Ecto neural progenitor cell (in vitro differentiated cells): ENCODE results near the gene SLC46A1.

Experiments
- DNase-seq: peaks from one replicate; pipeline ENCODE4 v3.0.0-alpha.2; 2018; ENCODE audit warnings: low spot score

Gene SLC46A1

DNA sequence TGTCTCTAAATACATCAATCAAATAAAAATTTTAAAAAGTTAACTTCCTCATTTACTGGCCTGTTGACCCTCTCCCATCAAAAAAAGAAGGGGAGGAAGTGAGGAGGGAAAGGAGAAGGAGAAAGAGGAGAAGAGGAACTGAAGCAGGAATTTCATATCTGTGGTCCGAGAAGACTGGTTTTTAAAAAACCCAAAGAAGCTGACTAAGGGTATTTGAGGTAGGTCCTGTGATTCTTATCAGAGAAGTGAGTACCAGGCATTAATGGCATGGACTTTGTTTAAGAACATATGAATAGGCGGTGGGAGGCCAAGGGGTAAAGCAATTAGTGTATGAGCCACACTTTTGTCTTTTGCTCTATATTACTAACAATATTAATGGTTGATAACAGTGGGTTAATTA lies 2.0 kb downstream of the SLC46A1 start:
- no peak for DNase-seq

DNA sequence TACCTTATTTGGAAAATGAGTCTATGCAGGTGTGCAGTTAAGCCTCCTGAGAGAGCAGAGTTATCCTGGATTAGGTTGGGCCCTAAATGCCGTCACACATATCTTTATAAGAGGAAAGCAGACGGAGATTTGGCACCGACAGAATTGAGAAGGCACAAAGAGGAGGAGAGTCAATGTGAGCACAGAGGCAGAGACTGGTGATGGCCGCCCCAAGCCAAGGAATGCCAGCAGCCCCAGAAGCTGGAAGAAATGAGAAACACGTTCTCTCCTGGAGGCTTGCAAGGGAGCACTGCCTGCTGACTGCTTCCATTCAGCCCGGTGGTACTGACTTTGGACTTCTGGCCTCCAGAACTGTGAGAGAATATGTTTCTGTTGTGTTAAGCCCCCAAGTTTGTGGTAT lies 3.2 kb downstream of the SLC46A1 start:
- DNase-seq: no peak

DNA sequence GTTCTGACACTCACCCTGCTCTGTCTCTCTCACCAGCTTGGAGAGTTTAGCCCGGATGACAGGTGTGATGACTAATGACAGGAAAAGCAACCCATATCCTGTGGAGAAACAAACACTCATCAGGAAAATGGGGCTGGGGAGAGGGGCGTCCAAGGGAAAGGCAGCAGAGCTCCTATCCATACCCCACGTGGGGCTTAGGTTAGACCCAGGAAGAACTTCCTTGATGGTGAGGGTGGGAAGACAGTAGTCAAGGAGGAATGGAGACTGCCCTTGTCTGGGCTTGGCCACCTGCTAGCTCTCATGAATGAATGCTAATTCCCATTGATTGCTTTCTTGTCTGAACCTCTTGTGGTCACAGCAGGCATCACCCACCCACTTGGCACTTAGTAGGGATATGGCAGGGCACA lies 3.8 kb downstream of the SLC46A1 start:
- DNase-seq: no peak

GRCh38 chr17:28399808-28400207 lies 6.2 kb downstream of the SLC46A1 start:
- no peak for DNase-seq

DNA sequence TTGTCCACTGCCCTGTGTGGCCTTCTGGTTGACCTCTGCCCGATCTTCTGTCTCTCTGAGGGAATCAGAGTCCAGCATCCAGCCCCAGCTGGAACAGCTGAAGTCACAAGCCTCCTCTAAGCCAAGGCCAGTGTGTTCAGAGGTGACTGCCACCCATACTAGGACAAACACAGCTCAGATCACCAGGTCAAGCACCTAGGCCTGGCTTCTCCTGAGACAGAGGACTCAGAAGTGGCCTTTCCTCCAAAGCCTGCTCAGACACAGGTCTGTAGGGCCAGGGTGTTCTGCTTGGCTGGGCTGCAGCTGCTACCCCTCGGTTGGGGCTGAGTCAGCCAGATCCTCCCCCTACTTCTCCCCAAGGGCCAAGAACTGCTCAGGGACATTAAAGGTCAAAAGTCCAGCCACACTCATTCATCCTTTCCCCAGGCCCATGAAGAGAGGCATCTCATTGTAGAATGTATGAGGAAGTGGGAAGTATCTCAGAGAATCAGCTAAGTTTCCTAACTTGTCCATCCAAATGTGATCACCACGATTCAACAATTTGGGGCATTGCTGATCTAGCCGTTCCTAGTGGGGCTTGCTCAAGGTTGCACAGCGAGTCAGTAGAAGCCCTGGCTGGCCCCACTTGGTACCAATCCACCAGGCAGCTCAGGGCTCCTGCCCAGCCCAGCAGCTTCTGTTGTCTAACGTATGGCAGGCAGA lies 7.6 kb downstream of the SLC46A1 start:
- DNase-seq: no peak

- DNase-seq: no peak
These were observed 8.2 kb downstream of the SLC46A1 start for GRCh38 chr17:28397687-28398279.

DNA sequence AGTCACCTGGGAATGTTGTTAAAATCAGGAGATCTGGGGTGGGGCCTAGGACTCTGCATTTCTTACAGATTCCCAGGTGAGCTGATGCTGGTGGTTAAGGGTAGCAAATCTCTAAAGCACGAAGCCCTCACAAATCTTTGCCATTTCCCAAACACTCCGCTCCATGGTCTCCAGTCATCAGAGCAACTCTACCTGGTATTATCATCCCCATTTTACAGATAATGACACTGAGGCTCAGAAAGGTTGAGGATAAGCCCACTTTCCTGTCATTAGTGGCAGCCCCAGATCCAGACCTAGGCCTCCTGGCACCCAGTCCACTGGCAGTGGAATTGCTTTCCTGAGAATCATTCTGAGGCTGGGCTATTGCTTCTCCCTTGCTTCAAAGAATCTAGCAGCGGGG lies 8.7 kb downstream of the SLC46A1 start:
- no peak for DNase-seq

DNA sequence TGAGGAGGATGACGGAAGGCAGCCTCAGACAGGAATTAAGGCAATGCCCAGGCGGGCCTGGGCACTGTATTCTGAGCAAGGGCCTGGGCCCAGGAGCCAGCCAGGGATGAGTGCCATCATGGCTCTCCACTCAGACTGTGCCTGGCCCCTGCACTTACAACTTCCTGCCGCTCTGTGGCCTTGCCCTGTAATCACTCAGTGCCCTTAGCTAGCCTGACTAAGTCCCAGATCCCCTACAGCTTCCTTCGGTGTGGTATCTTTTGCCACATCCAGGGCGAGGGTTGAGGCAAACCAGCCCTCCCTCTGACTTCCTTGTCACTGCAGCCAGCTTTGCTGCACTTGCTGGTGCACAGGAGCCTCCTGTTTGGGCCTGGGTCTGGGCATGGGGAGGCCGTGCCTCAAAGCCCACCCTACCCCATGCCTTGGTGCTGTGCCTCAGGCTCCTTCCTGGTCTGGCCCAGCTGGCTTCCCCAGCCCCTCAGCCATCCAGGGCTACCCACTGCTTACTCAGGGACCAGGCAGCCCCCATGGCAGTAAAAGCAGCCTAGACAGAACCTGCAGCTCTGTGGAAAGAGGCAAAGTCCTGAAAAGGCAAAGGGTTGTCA lies 9.3 kb downstream of the SLC46A1 start:
- DNase-seq: no peak

GRCh38 chr17:28395968-28396367 lies 10.0 kb downstream of the SLC46A1 start:
- DNase-seq: no peak

DNA sequence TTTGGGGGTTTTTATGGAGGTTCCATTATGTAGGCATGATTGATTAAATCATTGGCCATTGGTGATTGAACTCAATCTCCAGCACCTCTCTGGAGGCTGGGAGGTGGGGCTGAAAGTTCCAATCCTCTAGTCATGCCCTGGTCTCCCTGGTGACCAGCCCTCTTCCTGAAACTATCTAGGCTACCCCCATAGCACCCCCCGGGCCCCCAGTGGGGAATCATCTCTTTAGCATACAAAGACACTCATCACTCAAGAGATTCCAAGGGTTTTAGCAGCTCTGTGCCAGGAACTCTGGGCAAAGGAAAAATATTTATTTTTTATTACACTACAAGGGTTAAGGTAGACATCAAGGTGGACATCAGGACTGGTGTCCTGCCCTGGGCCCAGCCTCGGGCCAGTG lies 10.6 kb downstream of the SLC46A1 start:
- no peak for DNase-seq

- DNase-seq: no peak
These were observed 11.5 kb downstream of the SLC46A1 start for GRCh38 chr17:28394337-28395116.

- DNase-seq: no peak
These were observed 13.5 kb downstream of the SLC46A1 start for GRCh38 chr17:28392491-28392890.

GRCh38 chr17:28391401-28391800 lies 14.6 kb downstream of the SLC46A1 start:
- DNase-seq: no peak

DNA sequence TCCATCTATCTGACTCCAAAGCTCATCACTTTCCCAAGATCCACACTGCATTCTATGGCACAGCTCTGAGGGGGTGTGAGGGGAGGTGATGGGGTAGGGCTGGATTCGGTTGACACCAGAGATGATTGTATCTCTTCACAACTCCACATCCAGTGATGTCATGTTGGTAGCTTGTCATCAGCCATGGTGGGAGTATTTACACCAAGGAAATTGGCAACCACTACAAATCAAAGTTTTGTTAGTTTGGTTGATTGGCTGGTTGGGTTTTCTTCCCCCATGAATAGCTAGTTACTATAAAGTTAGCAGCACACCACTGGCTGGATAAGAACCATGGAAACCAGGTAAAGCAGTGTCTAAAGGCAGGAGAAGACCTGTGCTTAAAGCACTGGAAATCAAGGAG lies 15.0 kb downstream of the SLC46A1 start:
- no peak for DNase-seq

DNA sequence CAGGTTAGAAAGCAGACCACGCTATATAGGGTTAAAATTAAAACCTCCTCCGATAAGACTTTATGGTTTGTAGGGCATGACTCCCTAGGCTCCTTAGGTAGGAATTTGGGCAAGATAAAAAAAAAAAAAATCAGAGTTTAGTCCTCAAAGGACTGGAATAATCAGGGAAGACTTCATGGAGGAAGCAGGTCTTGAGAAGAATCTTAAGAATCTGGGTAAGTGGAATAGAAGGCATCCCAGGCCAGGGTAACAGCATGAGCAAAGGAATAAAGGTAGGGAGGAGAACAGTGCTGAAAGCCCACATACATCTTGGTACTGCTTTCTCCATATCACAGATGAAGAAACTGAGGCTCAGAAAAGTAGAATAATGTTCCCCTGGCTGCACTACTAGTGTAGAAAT lies 15.4 kb downstream of the SLC46A1 start:
- DNase-seq: no peak

DNA sequence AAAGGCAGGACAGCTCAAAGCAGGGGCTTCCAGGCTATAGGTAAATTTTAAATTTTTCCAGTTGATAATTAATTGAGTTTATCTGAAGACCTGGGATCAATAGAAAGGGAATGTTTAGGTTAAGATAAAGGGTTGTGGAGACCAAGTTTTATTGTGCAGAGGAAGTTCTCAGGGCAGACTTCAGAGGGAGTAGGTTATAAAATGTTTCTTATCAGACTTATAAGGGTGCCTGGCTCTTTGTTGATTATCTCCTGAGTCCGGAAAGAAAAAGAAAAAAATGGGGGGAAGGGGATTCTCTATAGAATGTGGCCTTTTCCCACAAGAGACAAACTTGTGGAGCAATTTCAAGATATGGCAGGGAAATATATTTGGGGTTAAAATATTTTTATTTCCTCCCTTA lies 15.9 kb downstream of the SLC46A1 start:
- no peak for DNase-seq

GRCh38 chr17:28388106-28388505 lies 17.9 kb downstream of the SLC46A1 start:
- DNase-seq: no peak

- no peak for DNase-seq
These were observed 19.6 kb downstream of the SLC46A1 start for GRCh38 chr17:28386391-28386790.

- no peak for DNase-seq
These were observed 20.6 kb downstream of the SLC46A1 start for GRCh38 chr17:28385406-28385805.

DNA sequence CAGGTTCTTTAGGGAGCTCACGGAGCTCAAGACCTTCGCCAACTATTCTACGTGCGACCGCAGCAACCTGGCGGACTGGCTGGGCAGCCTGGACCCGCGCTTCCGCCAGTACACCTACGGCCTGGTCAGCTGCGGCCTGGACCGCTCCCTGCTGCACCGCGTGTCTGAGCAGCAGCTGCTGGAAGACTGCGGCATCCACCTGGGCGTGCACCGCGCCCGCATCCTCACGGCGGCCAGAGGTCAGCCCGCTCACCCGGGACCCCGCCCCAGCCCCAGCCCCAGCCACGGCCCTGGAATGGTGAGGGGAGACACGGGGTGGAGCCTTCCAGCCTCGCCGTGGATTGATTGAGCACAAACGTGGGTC lies 21.0 kb downstream of the SLC46A1 start:
- no peak for DNase-seq

GRCh38 chr17:28384281-28385036 lies 21.6 kb downstream of the SLC46A1 start:
- no peak for DNase-seq

DNA sequence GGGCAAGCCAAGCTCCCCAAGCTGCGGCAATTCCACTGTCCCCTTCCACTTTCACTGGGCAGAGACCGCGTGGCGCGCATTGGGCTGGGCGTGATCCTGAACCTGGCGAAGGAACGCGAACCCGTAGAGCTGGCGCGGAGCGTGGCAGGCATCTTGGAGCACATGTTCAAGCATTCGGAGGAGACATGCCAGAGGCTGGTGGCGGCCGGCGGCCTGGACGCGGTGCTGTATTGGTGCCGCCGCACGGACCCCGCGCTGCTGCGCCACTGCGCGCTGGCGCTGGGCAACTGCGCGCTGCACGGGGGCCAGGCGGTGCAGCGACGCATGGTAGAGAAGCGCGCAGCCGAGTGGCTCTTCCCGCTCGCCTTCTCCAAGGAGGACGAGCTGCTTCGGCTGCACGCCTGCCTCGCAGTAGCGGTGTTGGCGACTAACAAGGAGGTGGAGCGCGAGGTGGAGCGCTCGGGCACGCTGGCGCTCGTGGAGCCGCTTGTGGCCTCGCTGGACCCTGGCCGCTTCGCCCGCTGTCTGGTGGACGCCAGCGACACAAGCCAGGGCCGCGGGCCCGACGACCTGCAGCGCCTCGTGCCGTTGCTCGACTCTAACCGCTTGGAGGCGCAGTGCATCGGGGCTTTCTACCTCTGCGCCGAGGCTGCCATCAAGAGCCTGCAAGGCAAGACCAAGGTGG lies 24.7 kb downstream of the SLC46A1 start:
- DNase-seq: peak; percentile 91
